ENCODE data around the gene LRRC8D. TPM values are rescaled to one million over a fixed set of nuclear protein-coding genes. Genes with fewer than 3 reads are reported as not detected.

LRRC8D gene
- 6.5 and 17.9 TPM in 2 replicates for total RNA-seq

GRCh38 chr1:89820422-89821321 is at the start of gene LRRC8D:
Gene LRRC8D, plus strand, starts transcription at chr1:89821032. Its CDS starts 112,037 bp downstream, at chr1:89933069.

Other genes with a start within 250 kb of the LRRC8D start
- 17.8 and 27.1 TPM in 2 replicates for gene LRRC8C, start 187.9 kb upstream of the LRRC8D start, total RNA-seq
- gene ZNF326, start 174.1 kb downstream of the LRRC8D start, total RNA-seq: 4.0 and 13.6 TPM in 2 replicates